Non-pigmented ciliary epithelial cell (primary cell): Measurements from ENCODE around the gene MAGEA12.
"Not testable (repeated sequence)": the region's sequence is repeated elsewhere in the genome, so short reads cannot be mapped to it uniquely, and the experiment has no call there.

Experiments used
- DNase-seq: peaks from one replicate; pipeline ENCODE4 v3.0.0-alpha.2; 2010; ENCODE audit warnings: low read depth

MAGEA12 gene

DNA sequence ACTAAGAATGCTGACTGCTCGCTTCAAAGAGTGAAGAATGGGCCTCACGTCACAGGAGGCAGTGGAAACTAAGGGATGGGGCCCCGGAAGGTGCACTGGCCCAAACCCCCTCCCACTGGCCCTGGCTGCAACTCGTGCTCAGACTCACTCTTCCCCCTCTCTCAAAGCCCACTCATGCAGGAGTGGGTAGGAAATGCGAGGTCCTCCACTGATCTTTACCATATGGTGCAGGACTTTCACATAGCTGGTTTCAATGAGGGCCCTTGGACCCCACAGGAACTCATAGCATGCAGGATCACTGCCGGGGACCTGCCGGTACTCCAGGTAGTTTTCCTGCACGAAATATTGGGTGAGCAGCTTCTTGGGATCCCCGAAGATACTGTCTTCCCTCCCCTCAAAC is 33.0 kb downstream of the MAGEA12 start:
- DNase-seq = not testable (repeated sequence)

DNA sequence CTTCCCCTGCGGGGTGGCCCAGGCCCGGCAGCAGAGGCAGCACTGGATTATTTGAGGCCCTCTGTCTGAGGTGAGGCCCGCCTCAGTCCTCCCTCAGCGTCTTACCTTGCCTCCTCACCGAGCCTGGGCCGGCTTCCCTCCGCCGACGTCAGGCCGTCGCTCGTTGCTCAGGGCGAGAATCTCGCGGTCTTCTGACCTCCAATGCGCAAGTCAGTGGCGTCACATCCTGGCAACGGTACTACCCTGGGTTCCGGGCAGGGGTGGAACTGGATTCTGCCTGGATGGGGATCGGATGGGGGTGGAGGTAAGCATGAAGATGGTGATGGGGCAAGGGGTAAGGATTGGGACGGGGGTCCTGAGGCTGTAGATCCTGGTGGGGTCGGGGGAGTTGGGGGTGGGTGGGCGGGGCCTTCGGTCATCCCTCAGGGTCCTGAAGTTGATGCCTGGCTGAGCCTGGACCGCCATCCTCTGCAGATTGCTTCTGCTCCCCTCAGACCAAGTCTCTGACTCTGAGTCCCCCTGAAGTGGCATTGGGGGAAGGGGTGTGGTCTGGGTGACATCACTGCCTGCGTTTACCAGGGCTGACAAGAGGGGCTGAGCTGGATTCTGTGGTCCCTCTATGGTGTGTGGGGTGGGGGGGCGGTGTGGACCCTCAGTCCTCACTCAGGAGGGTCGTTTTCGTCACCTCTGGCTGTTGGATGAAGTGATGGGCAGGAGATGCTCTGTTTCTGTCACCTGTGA is 36.2 kb downstream of the MAGEA12 start, which contains the start of gene MAGEA6:
Gene MAGEA6 (minus strand): TSS at position 141 of the 741 bp plus-strand sequence. CDS start 2,039 bp downstream, outside the sequence.
- DNase-seq = not testable (repeated sequence)

DNA sequence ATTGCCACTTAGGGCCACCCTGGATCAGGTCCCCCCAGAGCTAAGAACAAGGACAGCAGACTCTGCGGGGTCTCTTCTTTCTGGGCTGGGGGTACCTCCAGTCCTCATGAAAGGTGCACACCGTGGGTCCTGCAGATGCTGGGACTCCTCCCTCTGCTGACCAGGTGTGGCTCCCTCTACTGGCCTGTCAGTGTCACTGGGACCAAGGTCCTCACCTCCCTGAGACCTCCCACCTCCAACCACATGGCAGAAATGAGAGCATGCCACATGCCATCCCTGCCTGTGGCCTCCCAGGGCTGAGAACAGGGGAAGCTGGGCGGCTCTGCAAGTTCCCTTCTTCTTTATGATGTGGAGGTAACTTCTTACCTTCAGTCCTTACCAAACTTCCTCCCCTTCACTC is 53.5 kb downstream of the MAGEA12 start:
- not testable (repeated sequence) for DNase-seq
